ENCODE data around the gene HOXC5.
"Not testable (repeated sequence)": the region's sequence is repeated elsewhere in the genome, so short reads cannot be mapped to it uniquely, and the experiment has no call there.

HOXC5 gene

GRCh38 chr12:54036620-54037359 is 3.9 kb downstream of the HOXC5 start:
- DNase-seq = no peak

DNA sequence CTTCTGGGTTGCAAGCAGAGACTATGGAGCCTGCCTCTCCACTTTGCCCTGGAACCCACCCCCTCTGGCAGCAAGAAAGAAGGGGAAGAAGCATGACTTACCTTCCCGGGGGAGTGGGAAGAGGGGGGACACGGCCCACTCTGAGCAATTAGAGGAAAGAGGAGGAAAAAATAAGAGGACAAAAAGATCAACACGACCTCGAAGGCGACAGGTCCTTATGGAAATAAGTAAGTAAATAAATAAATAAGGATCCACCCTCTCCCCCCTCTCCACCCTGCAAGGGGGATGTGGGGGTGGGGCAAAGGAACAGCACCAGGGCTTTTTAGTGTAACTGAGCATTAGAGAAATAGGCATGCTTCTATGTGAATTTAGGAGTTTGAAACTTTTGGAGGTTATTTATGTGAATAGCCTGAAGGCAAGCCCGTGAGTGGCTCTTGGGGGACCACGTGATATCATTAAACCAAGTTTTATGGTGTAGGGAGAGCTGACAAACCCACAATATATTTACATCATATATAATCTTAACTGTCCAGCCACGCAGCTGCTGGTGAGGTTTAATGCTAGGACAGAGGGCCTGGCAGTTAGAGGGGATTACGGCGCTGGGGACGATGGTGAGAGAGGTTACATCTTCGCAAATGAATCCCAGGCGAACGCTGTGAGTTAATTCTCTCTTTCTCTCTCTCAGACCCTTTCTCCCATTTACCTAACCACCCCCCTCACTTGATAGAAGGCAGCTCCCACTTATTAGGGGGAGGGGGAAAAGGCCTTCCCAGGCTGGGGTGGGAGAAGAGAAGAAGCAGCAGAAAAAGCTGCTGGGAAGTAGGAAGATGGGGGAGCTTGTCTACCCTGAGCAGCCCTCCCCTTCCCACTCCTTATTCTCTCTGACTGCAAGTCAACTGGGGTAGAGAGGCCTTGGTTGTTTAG is 4.8 kb downstream of the HOXC5 start:
- DNase-seq = no peak

DNA sequence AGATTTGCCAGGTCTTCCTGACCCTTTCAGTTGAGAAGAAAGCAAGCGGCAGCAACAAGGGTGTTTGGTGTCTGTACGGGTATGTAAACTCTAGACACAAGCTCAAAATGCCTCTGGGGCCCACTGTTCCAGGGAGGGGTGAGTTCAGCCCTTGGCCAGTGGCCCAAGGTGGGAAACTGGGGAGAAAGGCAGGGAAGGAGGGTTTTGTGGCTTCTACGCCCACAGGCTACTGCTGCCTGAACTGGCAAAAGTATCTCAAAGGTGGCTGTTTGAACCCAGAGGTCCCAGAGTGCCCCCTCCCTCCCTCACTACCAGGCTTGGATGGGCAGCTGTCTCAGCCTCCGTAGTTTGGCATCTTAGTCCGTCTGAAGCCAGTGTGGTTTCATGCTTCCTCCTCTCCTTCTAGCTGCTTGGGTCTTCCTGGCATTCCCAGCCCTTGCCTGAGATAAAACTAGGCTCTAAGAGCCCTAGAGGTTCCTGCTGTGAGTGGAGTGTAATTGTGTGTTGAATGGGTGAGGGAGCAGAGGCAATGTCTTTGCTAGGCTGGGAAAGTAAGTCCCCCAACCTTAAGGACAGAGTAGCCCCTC is 5.5 kb downstream of the HOXC5 start:
- DNase-seq = no peak

DNA sequence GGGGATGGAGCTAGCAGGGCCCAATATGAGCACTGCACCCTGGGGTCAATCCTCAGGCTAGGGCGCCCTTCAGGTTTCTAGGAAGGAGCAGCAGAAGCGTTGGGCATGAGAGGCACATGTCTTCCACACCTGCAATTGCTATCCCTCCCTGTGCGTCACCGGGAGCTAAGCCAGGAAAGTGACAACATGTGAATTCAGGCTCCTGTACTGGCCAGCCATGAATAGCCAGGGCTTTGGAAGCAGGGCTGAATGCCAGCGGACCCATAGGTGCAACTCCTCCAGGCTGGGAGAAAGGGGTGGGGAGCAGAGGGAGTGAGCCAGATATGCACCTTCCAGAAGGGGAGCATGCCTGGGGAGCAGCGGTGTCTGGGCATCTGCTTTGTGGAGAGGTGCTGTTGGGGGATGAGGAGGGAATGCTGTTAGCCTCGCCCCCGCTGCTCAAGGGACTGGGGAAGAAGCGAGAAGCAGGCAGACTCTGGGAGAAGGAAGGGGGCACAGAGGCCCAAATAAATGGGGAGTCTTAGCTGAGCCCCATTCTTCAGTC is 6.1 kb downstream of the HOXC5 start:
- no peak for DNase-seq

- DNase-seq = no peak
Measured at GRCh38 chr12:54039417-54040147, 6.7 kb downstream of the HOXC5 start.

GRCh38 chr12:54040148-54040494 is 7.3 kb downstream of the HOXC5 start:
- DNase-seq = no peak

- DNase-seq = no peak
Measured at GRCh38 chr12:54040648-54041047, 7.8 kb downstream of the HOXC5 start.

- DNase-seq = no peak
Measured at GRCh38 chr12:54041097-54041690, 8.3 kb downstream of the HOXC5 start.

DNA sequence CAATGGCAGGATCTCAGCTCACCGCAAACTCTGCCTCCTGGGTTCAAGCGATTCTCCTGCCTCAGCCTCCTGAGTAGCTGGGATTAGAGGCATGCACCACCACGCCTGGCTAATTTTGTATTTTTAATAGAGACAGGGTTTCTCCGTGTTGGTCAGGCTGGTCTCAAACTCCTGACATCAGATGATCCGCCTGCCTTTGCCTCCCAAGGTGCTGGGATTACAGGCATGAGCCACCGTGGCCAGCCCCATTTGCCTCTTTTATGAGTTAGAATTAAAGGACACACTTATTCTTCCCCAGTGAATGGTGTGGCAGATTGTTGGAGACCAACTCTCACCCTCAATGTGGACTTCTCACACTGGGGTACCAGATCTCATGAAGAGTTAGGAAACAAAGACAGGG is 9.2 kb downstream of the HOXC5 start:
- DNase-seq = not testable (repeated sequence)

DNA sequence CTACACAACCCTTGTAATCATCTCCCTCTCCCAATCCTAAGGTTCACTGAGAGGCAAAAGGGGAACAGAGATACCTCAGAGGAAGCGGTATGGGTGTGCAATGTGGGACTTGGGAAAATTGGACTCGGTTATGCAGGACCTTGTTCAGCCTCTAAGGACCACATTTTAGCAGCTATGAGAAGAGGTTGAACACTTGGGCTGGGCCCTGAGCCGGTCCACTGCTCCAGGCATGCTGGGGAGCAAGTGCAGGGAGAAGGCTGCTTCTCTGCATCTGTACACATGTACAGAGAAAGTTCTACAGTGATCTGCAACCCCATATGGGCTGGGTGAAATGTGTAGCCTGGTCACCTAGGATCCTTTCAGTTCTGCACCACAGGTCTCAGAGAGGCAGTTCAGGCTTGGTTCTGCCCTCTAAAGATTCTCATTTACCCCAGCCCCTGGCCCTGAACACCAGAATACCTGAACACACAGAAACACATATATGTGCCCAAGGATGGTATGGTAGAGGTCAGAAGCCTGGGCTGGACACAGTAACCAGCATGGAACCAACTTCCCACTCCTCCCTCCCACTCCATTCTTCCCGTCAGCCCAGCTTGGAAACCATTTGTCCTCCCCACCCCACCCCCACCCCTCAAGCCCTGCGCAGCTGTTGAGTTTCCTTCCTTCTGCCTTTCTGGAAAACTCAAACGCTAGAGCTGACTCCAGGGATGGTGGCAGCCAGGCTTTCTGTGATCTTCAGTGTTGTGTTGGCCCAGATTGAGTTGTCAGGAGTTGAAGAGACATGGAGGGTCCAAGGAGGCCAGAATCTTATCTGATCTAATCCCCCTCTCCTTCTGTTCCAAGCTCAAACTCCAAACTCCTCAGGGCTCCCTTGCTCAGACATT is 10.4 kb downstream of the HOXC5 start:
- no peak for DNase-seq

GRCh38 chr12:54044425-54045103 is 11.7 kb downstream of the HOXC5 start:
- DNase-seq = no peak

DNA sequence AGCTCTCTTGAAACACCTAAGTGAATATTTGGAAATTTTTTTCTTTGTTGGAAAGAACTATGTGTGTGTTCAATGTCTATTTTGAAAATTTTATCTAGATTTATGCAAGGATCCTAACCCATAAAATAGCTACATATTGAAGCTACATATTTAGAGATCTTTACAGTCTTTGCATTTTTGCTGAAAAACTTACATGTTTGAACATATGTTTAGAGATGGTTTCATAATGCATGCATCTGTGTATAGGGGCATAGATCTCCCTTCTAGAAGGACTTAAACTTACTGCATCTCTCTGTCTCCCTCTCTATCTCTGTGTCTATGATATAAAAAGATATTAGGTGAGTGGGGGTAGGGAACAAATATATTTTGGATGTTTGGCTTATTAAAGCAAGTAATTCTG is 12.6 kb downstream of the HOXC5 start:
- DNase-seq = no peak

DNA sequence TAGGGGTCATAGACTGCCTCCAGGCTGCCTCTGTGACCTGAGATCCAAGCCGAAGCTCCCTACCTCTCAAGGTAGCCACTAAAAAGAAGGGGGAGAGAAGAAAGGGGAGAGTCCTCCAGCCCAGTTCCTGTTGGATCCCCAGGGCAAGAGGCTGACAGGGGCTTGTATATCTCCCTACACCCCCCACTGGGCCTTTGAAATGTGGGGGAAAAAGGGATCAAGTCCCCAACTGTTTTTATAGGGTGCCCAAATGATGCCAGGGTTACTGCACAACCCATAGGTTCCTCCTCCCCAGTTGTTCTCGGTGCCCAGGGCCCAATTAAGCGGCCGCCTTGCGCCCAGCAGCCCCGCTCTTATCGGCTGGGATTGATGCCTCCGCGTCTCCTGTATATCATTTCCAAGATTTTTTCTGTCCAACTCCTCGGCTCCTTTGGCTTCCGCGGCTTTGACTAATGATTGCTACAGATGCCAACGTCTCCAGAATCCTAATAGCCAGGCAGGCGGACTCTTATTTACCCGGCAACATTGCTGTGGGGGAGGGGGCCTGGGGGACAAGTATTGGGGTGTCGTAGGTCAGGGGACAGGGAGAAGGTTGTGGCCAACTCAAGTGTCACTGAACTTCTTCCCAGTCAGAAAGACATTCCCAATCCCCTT is 13.1 kb downstream of the HOXC5 start:
- no peak for DNase-seq

DNA sequence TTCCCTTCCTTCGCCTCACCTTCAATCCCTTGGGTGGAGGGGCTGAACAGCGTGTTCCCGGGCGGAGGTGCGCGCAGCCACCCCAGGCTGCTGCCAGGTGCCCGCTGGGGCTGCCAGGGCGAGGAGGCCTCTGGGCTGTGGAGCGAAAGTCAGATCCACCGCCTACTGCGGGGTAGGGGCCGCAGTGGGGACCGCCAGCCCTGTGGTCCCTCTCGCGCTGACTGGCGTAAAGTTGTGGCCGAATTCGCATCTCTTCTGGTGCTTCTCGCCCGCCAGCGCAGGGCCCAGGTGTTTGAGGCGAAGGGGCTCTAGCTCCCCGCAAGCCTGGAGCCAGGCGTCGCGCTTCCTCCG is 13.9 kb downstream of the HOXC5 start:
- no peak for DNase-seq

DNA sequence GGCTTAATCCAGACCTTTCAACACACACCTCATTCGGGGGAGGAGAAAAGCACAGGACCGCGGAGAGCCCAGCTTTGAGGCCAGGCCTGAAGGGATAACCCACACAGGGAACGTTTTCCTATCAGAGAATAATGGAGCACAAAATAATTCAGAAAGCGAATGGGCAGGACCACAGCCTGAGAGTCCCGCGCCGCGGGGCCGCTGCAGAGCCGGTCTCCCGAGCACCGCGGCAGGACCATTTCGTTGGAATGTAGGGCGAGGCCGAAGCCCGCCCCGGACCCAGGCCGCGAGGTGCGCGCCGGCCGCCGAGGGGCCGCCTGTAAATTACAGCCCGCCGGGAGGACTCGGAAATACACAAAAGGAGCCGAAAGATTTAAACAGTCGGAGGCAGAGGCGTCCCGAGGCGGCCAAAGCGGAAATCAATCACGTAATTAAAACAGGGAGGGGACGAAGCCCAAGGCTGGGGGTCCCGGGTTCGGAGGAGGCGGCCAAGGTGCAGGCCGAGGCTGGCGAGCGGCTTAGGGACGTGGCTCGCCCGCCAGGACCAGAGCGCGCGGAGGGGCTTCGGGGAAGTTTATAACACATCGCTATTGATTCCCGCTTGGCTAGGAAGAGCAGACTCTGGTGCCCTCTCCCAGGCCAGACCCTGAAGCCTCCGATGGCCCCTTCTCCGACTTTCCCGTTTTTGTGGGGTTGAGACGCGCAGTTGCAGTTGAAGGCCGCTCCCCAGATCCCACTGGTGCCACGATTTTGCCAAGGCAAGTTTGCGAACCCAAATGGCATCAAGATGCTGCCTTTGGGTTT is 14.5 kb downstream of the HOXC5 start:
- no peak for DNase-seq

- DNase-seq = no peak
Measured at GRCh38 chr12:54047964-54048303, 15.1 kb downstream of the HOXC5 start.

DNA sequence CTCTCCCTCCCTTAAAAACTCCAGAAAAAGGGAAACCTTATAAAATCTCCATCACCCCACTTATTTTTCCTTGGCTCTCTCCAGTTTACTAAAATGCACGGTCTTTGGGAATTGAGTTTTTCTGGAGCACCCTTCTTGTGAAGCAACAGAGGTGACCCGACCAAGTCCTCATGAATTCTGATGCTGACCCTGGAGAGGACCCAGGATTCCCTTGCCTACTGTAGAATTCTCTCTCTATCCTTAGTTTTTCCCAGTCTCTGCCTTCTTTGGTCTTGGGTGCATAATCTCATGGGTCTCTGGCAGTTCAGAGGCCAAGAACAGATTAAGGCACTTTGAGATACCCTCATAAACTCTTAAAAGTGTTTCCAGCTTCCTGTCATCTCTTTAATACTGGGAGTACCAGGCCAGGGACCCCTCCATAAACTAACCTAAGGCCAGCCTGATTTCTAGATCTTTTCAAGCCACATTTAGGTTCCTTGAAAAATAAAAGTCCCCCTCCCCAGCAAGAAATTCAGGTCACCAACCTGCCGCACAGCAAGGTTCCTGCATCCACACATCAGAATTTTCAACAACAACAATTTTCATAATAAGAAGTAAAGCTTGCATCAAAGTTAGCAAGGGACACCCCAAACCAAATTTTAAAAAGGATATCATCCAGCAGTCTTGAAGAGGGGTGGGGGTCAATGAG is 15.7 kb downstream of the HOXC5 start:
- no peak for DNase-seq

GRCh38 chr12:54049108-54049507 is 16.3 kb downstream of the HOXC5 start:
- no peak for DNase-seq

DNA sequence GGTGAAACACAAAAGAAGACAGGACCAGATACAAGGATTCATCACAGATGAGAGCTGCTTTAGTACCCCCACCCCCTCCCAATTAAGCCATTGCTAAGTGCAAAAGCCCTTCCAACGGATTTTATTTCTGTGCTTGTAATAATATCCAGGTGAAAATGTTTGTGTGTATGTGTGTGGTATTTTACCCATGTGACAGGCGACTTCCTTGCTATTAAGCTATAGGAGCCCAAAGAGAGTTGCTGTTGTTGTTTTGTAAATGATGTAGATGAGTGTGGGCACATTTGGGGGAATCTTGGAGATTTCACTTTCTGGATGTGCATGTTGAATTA is 17.6 kb downstream of the HOXC5 start:
- DNase-seq = no peak

All from stimulated activated CD8-positive, alpha-beta memory T cell treated with anti-CD3 and anti-CD28 coated beads, Interleukin-4, amount 100 ng/mL, for 48 hours (primary cell).